ENCODE results near the gene PCBD1.

- no peak for TF ChIP-seq CTCF (IDR thresholded peaks at IDR 0.05)
- no peak for TF ChIP-seq POLR2A (IDR thresholded peaks at IDR 0.05)
- no peak for TF ChIP-seq POLR2AphosphoS5 (IDR thresholded peaks at IDR 0.05; ENCODE audit: insufficient read depth in 1 of 2, low read depth in 1 of 2)
Measured at GRCh38 chr10:70910486-70911341, 22.3 kb upstream of the PCBD1 start.

Data from vagina (tissue), 2 donors.